K562 (cell line): ENCODE results near the gene BPNT1. TPM values are rescaled to one million over a fixed set of nuclear protein-coding genes. Genes with fewer than 3 reads are reported as not detected.

Experiments
- CCNT2 ChIP-seq: IDR thresholded peaks from 2 replicates; pipeline ENCODE4 v1.6.1; 2011; ENCODE audit warnings: borderline replicate concordance, low read depth, mild to moderate bottlenecking, moderate library complexity, mixed read lengths, low read length; ENCODE audit not compliant: insufficient read length; ENCODE audit errors: extremely low read depth
- DACH1 ChIP-seq: fragments of 450-650 bp; IDR thresholded peaks from 2 replicates; pipeline ENCODE4 v1.6.1; 2018; ENCODE audit not compliant: partially characterized antibody
- ERF ChIP-seq: fragments of 450-650 bp; formaldehyde crosslinking; IDR thresholded peaks from 2 replicates; pipeline ENCODE4 v1.4.0; 2020; ENCODE audit warnings: mild to moderate bottlenecking, mixed read lengths
- FOXJ2 ChIP-seq: fragments of 200-800 bp; sonication (Bioruptor generic); IDR thresholded peaks from 2 replicates; pipeline ENCODE4 v1.6.1; 2016; ENCODE audit warnings: missing genetic modification characterization, missing compliant biosample characterization
- HMG20B ChIP-seq: fragments of 250-450 bp; sonication (Bioruptor Pico); IDR thresholded peaks from 2 replicates; pipeline ENCODE4 v1.5.0; 2021; ENCODE audit warnings: mild to moderate bottlenecking
- KAT7 ChIP-seq: sonication (generic); formaldehyde crosslinking; IDR thresholded peaks from 2 replicates; pipeline ENCODE4 v1.8.0; 2022; ENCODE audit warnings: missing genetic modification reagents, mild to moderate bottlenecking, borderline replicate concordance
- LCOR ChIP-seq: sonication (generic); formaldehyde crosslinking; IDR thresholded peaks from 2 replicates; pipeline ENCODE4 v1.8.0; 2022; ENCODE audit warnings: mild to moderate bottlenecking, missing genetic modification reagents
- RB1 ChIP-seq: fragments of 450-650 bp; IDR thresholded peaks from 2 replicates; pipeline ENCODE4 v1.6.1; 2017; ENCODE audit warnings: low read depth, mild to moderate bottlenecking
- SAFB ChIP-seq: fragments of 200-400 bp; formaldehyde crosslinking; IDR thresholded peaks from 2 replicates; pipeline ENCODE4 v1.6.1; 2017; ENCODE audit warnings: low read depth, low read length, borderline replicate concordance
- SAP30 ChIP-seq: fragments of 200-600 bp; sonication (generic); IDR thresholded peaks from 2 replicates; pipeline ENCODE4 v1.6.1; 2012; ENCODE audit warnings: borderline replicate concordance, low read depth, mild to moderate bottlenecking, moderate library complexity, low read length, control low read depth, inconsistent platforms; ENCODE audit not compliant: insufficient read depth, poor library complexity, severe bottlenecking
- SMAD1 ChIP-seq: fragments of 150-350 bp; IDR thresholded peaks from 2 replicates; pipeline ENCODE4 v1.6.1; 2014; ENCODE audit warnings: low read length, low read depth; ENCODE audit not compliant: partially characterized antibody
- SPI1 ChIP-seq: IDR thresholded peaks from 2 replicates; pipeline ENCODE4 v1.6.1; 2011; ENCODE audit warnings: low read depth, low read length, control low read depth, borderline replicate concordance
- SRSF1 ChIP-seq: fragments of 200-400 bp; formaldehyde crosslinking; IDR thresholded peaks from 2 replicates; pipeline ENCODE4 v1.6.1; 2017; ENCODE audit warnings: mild to moderate bottlenecking, low read depth, low read length, moderate library complexity
- TCF3 ChIP-seq: sonication (generic); formaldehyde crosslinking; IDR thresholded peaks from 2 replicates; pipeline ENCODE4 v1.4.0; 2020; ENCODE audit warnings: mild to moderate bottlenecking, missing genetic modification reagents
- ZNF232 ChIP-seq: sonication (generic); formaldehyde crosslinking; IDR thresholded peaks from 2 replicates; pipeline ENCODE4 v1.8.0; 2022; ENCODE audit warnings: mild to moderate bottlenecking, missing genetic modification reagents
- ZNF41 ChIP-seq: fragments of 250-450 bp; sonication (Bioruptor Pico); conservative IDR thresholded peaks from 2 replicates; pipeline ENCODE4 v1.4.0; 2020; ENCODE audit warnings: mild to moderate bottlenecking
- ZNF76 ChIP-seq: fragments of 250-450 bp; sonication (Bioruptor Pico); IDR thresholded peaks from 2 replicates; pipeline ENCODE4 v1.4.0; 2020; ENCODE audit warnings: mild to moderate bottlenecking, moderate library complexity, borderline replicate concordance
- polyA plus RNA-seq, 8 experiments: library from polyadenylated mRNA; depleted of rRNA in 4 of 8; stranded (reverse) in 5 of 8; unstranded in 3 of 8; fragments of >200 nt; fragmentation: Nextera tagmentation in 2 of 8; fragmentation: Illumina TruSeq in 1 of 8; extraction: Ambion mirVana in 2 of 8; extraction: Trizol in 1 of 8; gene quantifications; 2 replicates each; pipeline versions ENCODE4 v1.2.1 to v1.2.3, GENCODE V29; 2011 to 2014; ENCODE audit warnings: inconsistent platforms in 1 of 8, missing spikeins in 1 of 8
- total RNA-seq, 7 experiments: library from RNA; depleted of rRNA in 6 of 7; stranded (reverse); fragments of >200 nt in 6 of 7; fragmentation: Illumina TruSeq in 2 of 7; extraction: Trizol in 2 of 7; gene quantifications; 2 replicates each; pipeline versions ENCODE4 v1.2.1 to v1.2.3, GENCODE V29; 2011 to 2021; ENCODE audit warnings: low replicate concordance in 1 of 7
- TF ChIP-seq, protein P1 (sequence below): fragments of 450-650 bp; IDR thresholded peaks from 2 replicates; pipeline ENCODE4 v1.6.1; 2017; ENCODE audit warnings: antibody characterized with exemption, mild to moderate bottlenecking
- TF ChIP-seq, protein P2 (sequence below): sonication (generic); formaldehyde crosslinking; IDR thresholded peaks from 2 replicates; pipeline ENCODE4 v1.8.0; 2022; ENCODE audit warnings: missing genetic modification reagents, mild to moderate bottlenecking, borderline replicate concordance

BPNT1 gene
- total and polyA plus RNA-seq, 9 of the 15 experiments (the other 6 are each of a cell fraction or from before 2014, with no cell fraction given) = 30.2 to 73.8 (median 40.5) TPM

DNA sequence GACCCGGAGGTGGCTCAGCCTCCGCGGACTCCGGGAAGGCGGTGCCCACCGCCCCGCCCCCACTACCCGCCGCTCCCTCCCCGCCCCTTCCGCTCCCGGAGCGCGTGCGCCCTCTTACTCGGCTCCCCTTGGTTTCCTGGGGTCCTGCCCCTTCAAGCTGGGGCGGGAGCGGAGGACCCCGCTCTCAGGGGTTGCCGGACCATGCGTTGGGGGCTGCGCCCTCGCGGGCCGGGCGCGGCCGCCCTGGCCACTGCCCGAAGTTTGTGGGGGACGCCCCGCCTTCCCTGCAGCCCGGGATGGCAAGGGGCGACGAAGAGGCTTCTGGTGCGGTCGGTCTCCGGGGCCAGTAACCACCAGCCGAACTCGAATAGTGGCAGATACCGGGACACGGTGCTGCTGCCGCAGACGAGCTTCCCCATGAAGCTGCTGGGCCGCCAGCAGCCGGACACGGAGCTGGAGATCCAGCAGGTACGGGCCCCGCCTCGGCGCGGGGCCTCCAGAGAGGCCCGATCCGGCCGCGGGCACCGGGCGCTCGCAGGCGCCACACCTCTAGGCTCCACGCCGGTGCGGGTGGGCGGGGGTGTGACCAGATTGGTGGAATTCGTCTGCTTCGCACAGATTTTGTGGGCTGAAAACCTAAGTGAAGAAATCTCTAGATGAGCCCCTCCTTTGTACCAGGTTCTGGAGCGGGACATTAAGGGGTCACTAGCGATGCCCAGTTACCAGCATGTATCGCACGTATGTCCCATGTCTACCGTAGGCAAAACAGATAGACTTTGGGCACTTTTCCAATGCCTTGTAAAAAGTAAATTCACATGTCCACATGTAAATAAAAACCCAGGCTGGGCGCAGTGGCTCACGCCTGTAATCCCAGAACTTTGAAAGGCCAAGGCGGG lies 4.7 kb upstream of the BPNT1 start, which contains the start of gene IARS2 (continued):
- TF ChIP-seq, protein P1, sequence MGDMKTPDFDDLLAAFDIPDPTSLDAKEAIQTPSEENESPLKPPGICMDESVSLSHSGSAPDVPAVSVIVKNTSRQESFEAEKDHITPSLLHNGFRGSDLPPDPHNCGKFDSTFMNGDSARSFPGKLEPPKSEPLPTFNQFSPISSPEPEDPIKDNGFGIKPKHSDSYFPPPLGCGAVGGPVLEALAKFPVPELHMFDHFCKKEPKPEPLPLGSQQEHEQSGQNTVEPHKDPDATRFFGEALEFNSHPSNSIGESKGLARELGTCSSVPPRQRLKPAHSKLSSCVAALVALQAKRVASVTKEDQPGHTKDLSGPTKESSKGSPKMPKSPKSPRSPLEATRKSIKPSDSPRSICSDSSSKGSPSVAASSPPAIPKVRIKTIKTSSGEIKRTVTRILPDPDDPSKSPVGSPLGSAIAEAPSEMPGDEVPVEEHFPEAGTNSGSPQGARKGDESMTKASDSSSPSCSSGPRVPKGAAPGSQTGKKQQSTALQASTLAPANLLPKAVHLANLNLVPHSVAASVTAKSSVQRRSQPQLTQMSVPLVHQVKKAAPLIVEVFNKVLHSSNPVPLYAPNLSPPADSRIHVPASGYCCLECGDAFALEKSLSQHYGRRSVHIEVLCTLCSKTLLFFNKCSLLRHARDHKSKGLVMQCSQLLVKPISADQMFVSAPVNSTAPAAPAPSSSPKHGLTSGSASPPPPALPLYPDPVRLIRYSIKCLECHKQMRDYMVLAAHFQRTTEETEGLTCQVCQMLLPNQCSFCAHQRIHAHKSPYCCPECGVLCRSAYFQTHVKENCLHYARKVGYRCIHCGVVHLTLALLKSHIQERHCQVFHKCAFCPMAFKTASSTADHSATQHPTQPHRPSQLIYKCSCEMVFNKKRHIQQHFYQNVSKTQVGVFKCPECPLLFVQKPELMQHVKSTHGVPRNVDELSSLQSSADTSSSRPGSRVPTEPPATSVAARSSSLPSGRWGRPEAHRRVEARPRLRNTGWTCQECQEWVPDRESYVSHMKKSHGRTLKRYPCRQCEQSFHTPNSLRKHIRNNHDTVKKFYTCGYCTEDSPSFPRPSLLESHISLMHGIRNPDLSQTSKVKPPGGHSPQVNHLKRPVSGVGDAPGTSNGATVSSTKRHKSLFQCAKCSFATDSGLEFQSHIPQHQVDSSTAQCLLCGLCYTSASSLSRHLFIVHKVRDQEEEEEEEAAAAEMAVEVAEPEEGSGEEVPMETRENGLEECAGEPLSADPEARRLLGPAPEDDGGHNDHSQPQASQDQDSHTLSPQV = no peak
- TF ChIP-seq LCOR (CRISPR knock-in tag) (peak; percentile 68), SPI1 (0 out of 2 replicates have a peak, but pooled peaks have one; percentile 8), SRSF1 (no peak), FOXJ2 (tag) (no peak), ZNF41 (CRISPR knock-in tag) (no peak; the same call in 1 of the 2 replicates), CCNT2 (peak; percentile 68), TCF3 (no peak), RB1 (peak; percentile 79; the same call in 1 of the 2 replicates), ERF (no peak), ZNF76 (no peak; the same call in 1 of the 2 replicates), HMG20B (CRISPR knock-in tag) (no peak), SAP30 (peak; percentile 88), KAT7 (CRISPR knock-in tag) (peak; percentile 86; the same call in 1 of the 2 replicates), DACH1 (peak; percentile 32), ZNF232 (CRISPR knock-in tag) (0 out of 2 replicates have a peak, but pooled peaks have one; percentile 27), SAFB (0 out of 2 replicates have a peak, but pooled peaks have one; percentile 18), SMAD1 (no peak)
- TF ChIP-seq, protein P2, sequence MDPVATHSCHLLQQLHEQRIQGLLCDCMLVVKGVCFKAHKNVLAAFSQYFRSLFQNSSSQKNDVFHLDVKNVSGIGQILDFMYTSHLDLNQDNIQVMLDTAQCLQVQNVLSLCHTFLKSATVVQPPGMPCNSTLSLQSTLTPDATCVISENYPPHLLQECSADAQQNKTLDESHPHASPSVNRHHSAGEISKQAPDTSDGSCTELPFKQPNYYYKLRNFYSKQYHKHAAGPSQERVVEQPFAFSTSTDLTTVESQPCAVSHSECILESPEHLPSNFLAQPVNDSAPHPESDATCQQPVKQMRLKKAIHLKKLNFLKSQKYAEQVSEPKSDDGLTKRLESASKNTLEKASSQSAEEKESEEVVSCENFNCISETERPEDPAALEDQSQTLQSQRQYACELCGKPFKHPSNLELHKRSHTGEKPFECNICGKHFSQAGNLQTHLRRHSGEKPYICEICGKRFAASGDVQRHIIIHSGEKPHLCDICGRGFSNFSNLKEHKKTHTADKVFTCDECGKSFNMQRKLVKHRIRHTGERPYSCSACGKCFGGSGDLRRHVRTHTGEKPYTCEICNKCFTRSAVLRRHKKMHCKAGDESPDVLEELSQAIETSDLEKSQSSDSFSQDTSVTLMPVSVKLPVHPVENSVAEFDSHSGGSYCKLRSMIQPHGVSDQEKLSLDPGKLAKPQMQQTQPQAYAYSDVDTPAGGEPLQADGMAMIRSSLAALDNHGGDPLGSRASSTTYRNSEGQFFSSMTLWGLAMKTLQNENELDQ (CRISPR knock-in tag) = no peak
